Endothelial cell (in vitro differentiated cells): ENCODE results near the gene CLEC4G. TPM values are rescaled to one million over a fixed set of nuclear protein-coding genes. Genes with fewer than 3 reads are reported as not detected.
"Not testable (repeated sequence)": the region's sequence is repeated elsewhere in the genome, so short reads cannot be mapped to it uniquely, and the experiment has no call there.

ENCODE experiments used
- DNase-seq: peaks from one replicate; pipeline ENCODE4 v3.0.0; 2021; ENCODE audit warnings: low spot score
- H3K27ac Mint-ChIP-seq: one replicate; pipeline ENCODE4 v1.8.0; 2021; ENCODE audit warnings: mixed read lengths, inconsistent platforms; ENCODE audit not compliant: unreplicated experiment
- H3K27me3 Mint-ChIP-seq: one replicate; pipeline ENCODE4 v1.8.0; 2021; ENCODE audit warnings: mild to moderate bottlenecking, moderate library complexity, mixed read lengths, inconsistent platforms; ENCODE audit not compliant: unreplicated experiment
- H3K36me3 Mint-ChIP-seq: one replicate; pipeline ENCODE4 v1.8.0; 2021; ENCODE audit warnings: mild to moderate bottlenecking, low read depth, mixed read lengths, inconsistent platforms; ENCODE audit not compliant: unreplicated experiment
- H3K4me1 Mint-ChIP-seq: one replicate; pipeline ENCODE4 v1.8.0; 2021; ENCODE audit warnings: mild to moderate bottlenecking, mixed read lengths, inconsistent platforms; ENCODE audit not compliant: unreplicated experiment
- H3K4me3 Mint-ChIP-seq: one replicate; pipeline ENCODE4 v1.8.0; 2021; ENCODE audit warnings: mild to moderate bottlenecking, mixed read lengths, inconsistent platforms; ENCODE audit not compliant: unreplicated experiment
- H3K9me3 Mint-ChIP-seq: one replicate; pipeline ENCODE4 v1.8.0; 2021; ENCODE audit warnings: mixed read lengths, inconsistent platforms; ENCODE audit not compliant: unreplicated experiment
- CTCF ChIP-seq: fragments of 200-600 bp; sonication (generic); IDR thresholded peaks from one replicate; pipeline ENCODE4 v1.5.0; 2021; ENCODE audit warnings: antibody characterized with exemption; ENCODE audit not compliant: unreplicated experiment
- total RNA-seq: library from RNA; stranded (reverse); fragmentation: NEBNext Ultra II Directional; extraction: Animal tissue kit (Norgen Biotek cat#: 25700); gene quantifications from one replicate; pipeline ENCODE4 v1.2.1, GENCODE V29; 2021; ENCODE audit not compliant: unreplicated experiment

Gene CLEC4G
- total RNA-seq, 1 donor from 2014 or later = not detected

GRCh38 chr19:7766535-7766934, 34.6 kb upstream of the CLEC4G start:
- Mint-ChIP-seq H3K27me3 (peaks cover 6% of the 10 kb centered on the region), H3K4me1 (no peaks in the 10 kb centered on the region), H3K27ac (no peak overlapping the region), H3K36me3 (no peaks in the 10 kb centered on the region), H3K4me3 (no peak overlapping the region), H3K9me3 (peaks cover 6% of the 10 kb centered on the region)
- no peak for TF ChIP-seq CTCF
- DNase-seq = no peak

GRCh38 chr19:7765043-7765442, 33.1 kb upstream of the CLEC4G start:
- H3K36me3 Mint-ChIP-seq, DNase-seq, H3K4me1 Mint-ChIP-seq, H3K27ac Mint-ChIP-seq, H3K4me3 Mint-ChIP-seq, H3K9me3 Mint-ChIP-seq, H3K27me3 Mint-ChIP-seq: not testable (repeated sequence)

GRCh38 chr19:7764157-7764556, 32.2 kb upstream of the CLEC4G start:
- DNase-seq, H3K36me3 Mint-ChIP-seq, H3K4me3 Mint-ChIP-seq, H3K27ac Mint-ChIP-seq, H3K27me3 Mint-ChIP-seq, H3K4me1 Mint-ChIP-seq, H3K9me3 Mint-ChIP-seq: not testable (repeated sequence)

- H3K27ac Mint-ChIP-seq = no peak overlapping the region
- peaks cover 8% of the 10 kb centered on the region for H3K9me3 Mint-ChIP-seq
- H3K4me3 Mint-ChIP-seq = no peak overlapping the region
These were observed 31.8 kb upstream of the CLEC4G start for GRCh38 chr19:7763696-7764095.

GRCh38 chr19:7762719-7763293, 30.9 kb upstream of the CLEC4G start, which contains the start of gene CLEC4M:
TSS of gene CLEC4M (plus strand) at chr19:7763243. CDS start at chr19:7763267, 24 bp downstream.
- DNase-seq = no peak
- Mint-ChIP-seq H3K4me1 (no peaks in the 10 kb centered on the region), H3K9me3 (peaks cover 15% of the 10 kb centered on the region), H3K27ac (no peak within 1 kb of the TSS), H3K36me3 (peaks cover 5% of the 10 kb centered on the region), H3K4me3 (no peak within 1 kb of the TSS), H3K27me3 (peaks cover 6% of the 10 kb centered on the region)
- TF ChIP-seq CTCF = no peak

More at GRCh38 chr19:7763696-7764095, 31.8 kb upstream of the CLEC4G start:
- H3K36me3 Mint-ChIP-seq = peaks cover 5% of the 10 kb centered on the region
- H3K27me3 Mint-ChIP-seq = peaks cover 6% of the 10 kb centered on the region
- no peak for DNase-seq
- no peaks in the 10 kb centered on the region for H3K4me1 Mint-ChIP-seq
- TF ChIP-seq CTCF = no peak

GRCh38 chr19:7759156-7759555, 27.2 kb upstream of the CLEC4G start:
- Mint-ChIP-seq H3K27ac (no peak overlapping the region), H3K27me3 (peaks cover 6% of the 10 kb centered on the region), H3K4me1 (no peaks in the 10 kb centered on the region), H3K9me3 (peaks cover 21% of the 10 kb centered on the region), H3K36me3 (peaks cover 9% of the 10 kb centered on the region), H3K4me3 (no peak overlapping the region)
- no peak for TF ChIP-seq CTCF
- no peak for DNase-seq
